Vagina (tissue), 2 donors: ENCODE results near the gene USP8.

ENCODE experiments used
- CTCF ChIP-seq, 3 experiments: fragments of 450-650 bp in 2 of 3; fragments of 200-600 bp in 1 of 3; sonication (generic) in 1 of 3; IDR thresholded peaks; one replicate each; pipeline ENCODE4 v1.5.1; 2017 to 2019; ENCODE audit warnings: antibody characterized with exemption in 3 of 3, mild to moderate bottlenecking in 2 of 3, moderate library complexity in 2 of 3
- POLR2A ChIP-seq, 2 donors: fragments of 450-650 bp; IDR thresholded peaks; one replicate each; pipeline ENCODE4 v1.6.1; 2017; ENCODE audit warnings: antibody characterized with exemption in 2 of 2, mild to moderate bottlenecking in 2 of 2, moderate library complexity in 2 of 2

GRCh38 chr15:50471072-50471471 is 46.9 kb downstream of the USP8 start:
- no peak for TF ChIP-seq POLR2A (IDR thresholded peaks at IDR 0.05)
- TF ChIP-seq CTCF (IDR thresholded peaks at IDR 0.05), result no peak
